Bronchial epithelial cell (primary cell): ENCODE results near the gene TRPM3. TPM values are rescaled to one million over a fixed set of nuclear protein-coding genes. Genes with fewer than 3 reads are reported as not detected.
"Not testable (repeated sequence)": the region's sequence is repeated elsewhere in the genome, so short reads cannot be mapped to it uniquely, and the experiment has no call there.

Source experiments
- DNase-seq: peaks from one replicate; pipeline ENCODE4 v3.0.0-alpha.2; 2010; ENCODE audit warnings: low read depth
- FAIRE-seq: peaks from 2 replicates; lab custom pipeline; 2011; peaks lifted over from hg19 to GRCh38; lab: Jason Lieb, UNC
- H3K27me3 ChIP-seq: 2 replicates; pipeline ENCODE4 v1.5.1; 2011; ENCODE audit warnings: low read length; ENCODE audit not compliant: control insufficient read depth, insufficient read depth
- H3K36me3 ChIP-seq: 2 replicates; pipeline ENCODE4 v1.5.1; 2011; ENCODE audit warnings: low read length; ENCODE audit not compliant: control insufficient read depth, insufficient read depth
- H3K4me3 ChIP-seq: 2 replicates; pipeline ENCODE4 v1.5.1; 2011; ENCODE audit warnings: mild to moderate bottlenecking, low read depth, low read length, control low read depth
- total RNA-seq: library from RNA; depleted of rRNA; stranded (reverse); fragments of >200 nt; gene quantifications from 2 replicates; pipeline ENCODE4 v1.2.1, GENCODE V29; 2014
- TF ChIP-seq, protein P1 (sequence below): IDR thresholded peaks from 2 replicates; pipeline ENCODE4 v1.5.1; 2011; ENCODE audit warnings: mild to moderate bottlenecking, moderate library complexity, low read length, control low read depth, inconsistent platforms; ENCODE audit not compliant: insufficient read depth, severe bottlenecking

TRPM3 gene
- total RNA-seq, 1 donor from 2014 or later, result not detected

DNA sequence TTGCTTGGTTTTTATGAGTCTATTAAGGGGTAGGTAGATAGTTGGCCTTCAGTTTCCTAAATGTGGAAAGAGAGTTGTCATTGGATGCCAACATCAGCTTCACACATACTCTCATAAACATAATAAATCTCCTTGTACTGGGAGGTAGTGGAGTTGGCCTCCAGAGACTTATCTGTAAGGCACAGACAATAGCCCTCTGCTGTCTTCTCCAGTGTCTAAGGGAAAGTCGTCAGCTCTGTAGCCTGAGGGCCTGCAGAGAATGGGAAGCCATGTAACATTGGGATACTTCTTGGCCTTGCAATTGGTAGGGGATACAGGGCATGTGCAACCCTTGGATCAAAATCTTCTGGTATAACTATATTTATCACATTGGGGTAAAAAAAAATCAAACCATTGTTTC is 375.1 kb downstream of the TRPM3 start:
- TF ChIP-seq, protein P1, sequence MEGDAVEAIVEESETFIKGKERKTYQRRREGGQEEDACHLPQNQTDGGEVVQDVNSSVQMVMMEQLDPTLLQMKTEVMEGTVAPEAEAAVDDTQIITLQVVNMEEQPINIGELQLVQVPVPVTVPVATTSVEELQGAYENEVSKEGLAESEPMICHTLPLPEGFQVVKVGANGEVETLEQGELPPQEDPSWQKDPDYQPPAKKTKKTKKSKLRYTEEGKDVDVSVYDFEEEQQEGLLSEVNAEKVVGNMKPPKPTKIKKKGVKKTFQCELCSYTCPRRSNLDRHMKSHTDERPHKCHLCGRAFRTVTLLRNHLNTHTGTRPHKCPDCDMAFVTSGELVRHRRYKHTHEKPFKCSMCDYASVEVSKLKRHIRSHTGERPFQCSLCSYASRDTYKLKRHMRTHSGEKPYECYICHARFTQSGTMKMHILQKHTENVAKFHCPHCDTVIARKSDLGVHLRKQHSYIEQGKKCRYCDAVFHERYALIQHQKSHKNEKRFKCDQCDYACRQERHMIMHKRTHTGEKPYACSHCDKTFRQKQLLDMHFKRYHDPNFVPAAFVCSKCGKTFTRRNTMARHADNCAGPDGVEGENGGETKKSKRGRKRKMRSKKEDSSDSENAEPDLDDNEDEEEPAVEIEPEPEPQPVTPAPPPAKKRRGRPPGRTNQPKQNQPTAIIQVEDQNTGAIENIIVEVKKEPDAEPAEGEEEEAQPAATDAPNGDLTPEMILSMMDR, result no peak
- no peak for DNase-seq
- H3K36me3 ChIP-seq, result no peaks in the 10 kb centered on the region
- no peak for FAIRE-seq
- H3K4me3 ChIP-seq, result no peak overlapping the region
- no peaks in the 10 kb centered on the region for H3K27me3 ChIP-seq

DNA sequence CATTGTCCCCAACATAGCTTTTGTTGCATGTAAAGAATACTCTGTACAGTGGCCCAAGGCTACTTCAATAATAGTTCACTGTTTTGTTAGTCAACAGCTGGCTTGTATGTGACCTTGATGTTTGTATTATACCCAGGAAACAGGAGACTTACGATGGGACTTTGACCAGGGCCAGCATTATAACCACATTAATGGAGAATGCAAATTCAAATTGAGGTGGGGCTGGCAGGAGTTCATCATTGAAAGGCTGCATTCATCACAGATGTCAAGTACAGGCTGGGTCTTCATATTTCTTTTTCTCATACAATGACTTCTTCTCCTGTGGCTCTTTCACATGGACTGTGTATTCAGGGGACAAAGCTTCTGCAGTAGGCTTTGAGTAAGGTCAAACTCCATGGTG is 396.6 kb downstream of the TRPM3 start:
- H3K36me3 ChIP-seq, H3K27me3 ChIP-seq, DNase-seq, H3K4me3 ChIP-seq, FAIRE-seq: not testable (repeated sequence)

DNA sequence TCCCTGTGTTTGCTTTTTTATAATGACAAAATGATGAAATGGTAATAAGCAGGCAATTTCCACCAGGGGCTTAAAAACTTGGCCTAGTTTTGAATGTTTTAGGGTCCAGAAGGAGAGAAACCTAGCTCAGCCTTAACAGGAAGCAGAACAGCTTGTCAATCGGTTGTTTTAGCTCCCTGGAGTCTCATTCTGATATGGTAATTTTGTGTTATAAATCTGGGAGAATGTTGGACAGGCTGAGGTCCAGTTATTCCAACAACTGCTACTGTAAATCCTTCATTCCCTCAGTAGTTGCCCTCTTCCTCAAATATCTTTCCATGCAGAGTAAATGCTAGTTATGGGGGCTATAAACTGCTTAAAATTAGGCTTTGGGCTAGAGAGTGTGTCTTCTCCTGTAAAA is 397.4 kb downstream of the TRPM3 start:
- DNase-seq, H3K36me3 ChIP-seq, H3K4me3 ChIP-seq, FAIRE-seq, H3K27me3 ChIP-seq: not testable (repeated sequence)

DNA sequence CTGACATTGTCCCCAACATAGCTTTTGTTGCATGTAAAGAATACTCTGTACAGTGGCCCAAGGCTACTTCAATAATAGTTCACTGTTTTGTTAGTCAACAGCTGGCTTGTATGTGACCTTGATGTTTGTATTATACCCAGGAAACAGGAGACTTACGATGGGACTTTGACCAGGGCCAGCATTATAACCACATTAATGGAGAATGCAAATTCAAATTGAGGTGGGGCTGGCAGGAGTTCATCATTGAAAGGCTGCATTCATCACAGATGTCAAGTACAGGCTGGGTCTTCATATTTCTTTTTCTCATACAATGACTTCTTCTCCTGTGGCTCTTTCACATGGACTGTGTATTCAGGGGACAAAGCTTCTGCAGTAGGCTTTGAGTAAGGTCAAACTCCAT is 414.6 kb downstream of the TRPM3 start:
- DNase-seq, FAIRE-seq, H3K27me3 ChIP-seq, H3K36me3 ChIP-seq, H3K4me3 ChIP-seq: not testable (repeated sequence)

DNA sequence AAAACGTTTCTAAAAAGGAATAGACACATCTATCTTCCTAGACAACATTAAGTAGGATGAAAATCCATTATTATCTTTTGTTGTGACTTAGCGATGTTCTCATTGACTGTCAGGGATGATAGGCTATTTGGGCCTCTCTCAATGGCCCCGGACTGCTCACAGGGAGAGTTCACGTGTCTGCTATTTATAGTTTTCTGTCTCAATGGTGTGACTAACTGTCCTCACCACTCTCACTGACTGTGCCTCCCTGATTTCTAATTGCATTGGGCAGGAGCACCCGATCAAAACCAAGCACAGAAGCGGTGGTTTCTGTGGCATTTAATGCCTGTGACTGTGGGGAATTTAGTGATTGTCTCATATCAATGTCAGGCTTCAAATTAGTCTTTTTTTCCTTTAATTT is 420.3 kb downstream of the TRPM3 start:
- H3K27me3 ChIP-seq, result no peaks in the 10 kb centered on the region
- DNase-seq, result no peak

DNA sequence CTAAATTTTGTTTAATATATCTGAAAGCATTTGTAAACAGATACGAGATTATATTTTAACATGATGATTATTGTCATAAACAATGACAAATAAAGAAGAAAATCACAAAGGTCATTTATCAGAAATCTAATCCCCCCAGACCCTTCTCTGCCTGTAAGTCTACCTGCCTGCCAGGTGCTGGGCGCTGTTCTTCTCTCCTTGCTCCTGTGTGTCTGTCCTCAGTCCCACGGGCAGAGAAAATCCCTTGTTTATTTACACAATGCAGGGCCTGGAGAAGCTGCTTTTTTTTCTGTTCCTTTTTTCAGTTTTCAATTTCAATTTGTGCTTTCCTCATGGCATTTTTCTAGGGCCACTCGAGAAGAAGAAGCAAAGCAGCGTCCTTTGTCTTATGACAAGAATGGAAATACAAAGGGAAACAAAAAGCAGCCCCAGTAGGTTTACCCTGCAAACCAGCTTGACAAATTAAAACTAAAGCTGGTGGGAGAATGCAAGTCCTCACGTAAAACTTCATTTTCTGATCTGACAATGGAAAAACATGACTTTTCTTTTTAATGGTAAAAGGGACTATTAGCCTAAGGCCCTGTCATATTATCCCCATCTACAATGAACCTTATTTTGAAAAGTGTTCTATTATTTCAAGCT is 424.6 kb downstream of the TRPM3 start:
- DNase-seq (no peak), FAIRE-seq (no peak)
- no peaks in the 10 kb centered on the region for H3K36me3 ChIP-seq
- no peak overlapping the region for H3K4me3 ChIP-seq
- no peaks in the 10 kb centered on the region for H3K27me3 ChIP-seq
- TF ChIP-seq, protein P1, result no peak

More for the DNA sequence above, 420.3 kb downstream of the TRPM3 start:
- no peak overlapping the region for H3K4me3 ChIP-seq
- TF ChIP-seq, protein P1, result no peak
- no peak for FAIRE-seq
- H3K36me3 ChIP-seq, result no peaks in the 10 kb centered on the region

- TF ChIP-seq, protein P1, result no peak
- H3K27me3 ChIP-seq, result no peaks in the 10 kb centered on the region
- no peaks in the 10 kb centered on the region for H3K36me3 ChIP-seq
- FAIRE-seq (no peak), DNase-seq (no peak)
- H3K4me3 ChIP-seq, result no peak overlapping the region
These were observed 426.7 kb downstream of the TRPM3 start for GRCh38 chr9:70694758-70695157.
